Activated T-helper 2 cell treated with anti-CD3 and anti-CD28 coated beads, Interferon-gamma antibody, Interleukin-2, Interleukin-4, amounts not matched to agents 10 μg/mL and 5 μg/mL and 100 μg/mL, durations not matched to agents 14 hours and 24 hours and 36 hours (primary cell): ENCODE data around the gene MICAL2. TPM values are rescaled to one million over a fixed set of nuclear protein-coding genes. Genes with fewer than 3 reads are reported as not detected.

Experiments
- DNase-seq: peaks from one replicate; pipeline ENCODE4 v3.0.0; 2021; ENCODE audit warnings: low spot score
- H3K27ac Mint-ChIP-seq: one replicate; pipeline ENCODE4 v1.8.0; 2021; ENCODE audit warnings: mixed read lengths
- H3K27me3 Mint-ChIP-seq: one replicate; pipeline ENCODE4 v1.8.0; 2021; ENCODE audit warnings: low read depth, mixed read lengths
- H3K36me3 Mint-ChIP-seq: one replicate; pipeline ENCODE4 v1.8.0; 2021; ENCODE audit warnings: low read depth, mixed read lengths
- H3K4me1 Mint-ChIP-seq: one replicate; pipeline ENCODE4 v1.8.0; 2021; ENCODE audit warnings: low read depth, mixed read lengths
- H3K4me3 Mint-ChIP-seq: one replicate; pipeline ENCODE4 v1.8.0; 2021; ENCODE audit warnings: low read depth, mild to moderate bottlenecking, moderate library complexity, mixed read lengths
- H3K9me3 Mint-ChIP-seq: one replicate; pipeline ENCODE4 v1.8.0; 2021; ENCODE audit warnings: mixed read lengths
- intact Hi-C: fragments of 100-400 bp; cut with micrococcal nuclease; formaldehyde crosslinking; loops from one replicate; pipeline ENCODE4 v1.15.1; 2023
- total RNA-seq: library from RNA; stranded (reverse); gene quantifications from 2 replicates; pipeline ENCODE4 v1.2.3, GENCODE V29; 2022

The MICAL2 gene
- total RNA-seq: 736 TPM in 2 replicates

DNA sequence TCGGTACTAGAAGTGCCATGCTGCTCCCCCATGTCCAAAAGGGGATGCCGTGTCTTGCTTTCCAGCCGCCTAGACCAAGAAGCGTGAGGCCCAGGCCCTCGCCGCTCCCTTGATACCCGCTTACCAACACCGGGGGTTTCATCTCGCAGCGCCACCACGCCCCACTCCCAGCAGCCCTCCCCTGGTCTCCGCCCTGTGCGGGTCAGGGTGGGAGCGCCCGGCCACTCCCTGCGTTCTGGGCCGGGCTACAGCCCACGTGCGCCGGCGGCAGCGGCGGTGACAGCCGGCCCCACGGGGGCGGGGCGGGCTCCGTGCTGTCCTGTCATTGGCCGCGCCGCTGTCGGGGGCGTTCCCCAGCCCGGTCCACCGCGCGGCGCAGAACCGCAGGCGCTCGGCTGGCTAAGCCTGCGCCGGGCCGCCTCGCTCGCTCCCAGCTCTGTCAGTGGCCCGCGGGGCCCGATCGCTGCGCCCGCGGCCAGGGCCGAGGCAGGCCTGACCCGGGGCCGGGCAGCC is at the start of gene MICAL2:
Gene MICAL2, plus strand, starts transcription at position 390 of the 513 bp plus-strand sequence. CDS start 51,566 bp downstream, outside the sequence.
- peaks cover 31% of the 10 kb centered on the region for H3K36me3 Mint-ChIP-seq
- no peaks in the 10 kb centered on the region for H3K27me3 Mint-ChIP-seq
- H3K4me3 Mint-ChIP-seq: peak within 1 kb of the TSS; percentile 90
- H3K9me3 Mint-ChIP-seq: no peaks in the 10 kb centered on the region
- peak within 1 kb of the TSS; percentile 99 for H3K27ac Mint-ChIP-seq
- DNase-seq: peak; percentile 88
- peaks cover 60% of the 10 kb centered on the region for H3K4me1 Mint-ChIP-seq
- intact Hi-C loops: loop anchor here (1.0 to 5.0 kb wide), 6 partner anchors 40 to 126 kb away; no protein-coding TSS in a partner anchor

DNA sequence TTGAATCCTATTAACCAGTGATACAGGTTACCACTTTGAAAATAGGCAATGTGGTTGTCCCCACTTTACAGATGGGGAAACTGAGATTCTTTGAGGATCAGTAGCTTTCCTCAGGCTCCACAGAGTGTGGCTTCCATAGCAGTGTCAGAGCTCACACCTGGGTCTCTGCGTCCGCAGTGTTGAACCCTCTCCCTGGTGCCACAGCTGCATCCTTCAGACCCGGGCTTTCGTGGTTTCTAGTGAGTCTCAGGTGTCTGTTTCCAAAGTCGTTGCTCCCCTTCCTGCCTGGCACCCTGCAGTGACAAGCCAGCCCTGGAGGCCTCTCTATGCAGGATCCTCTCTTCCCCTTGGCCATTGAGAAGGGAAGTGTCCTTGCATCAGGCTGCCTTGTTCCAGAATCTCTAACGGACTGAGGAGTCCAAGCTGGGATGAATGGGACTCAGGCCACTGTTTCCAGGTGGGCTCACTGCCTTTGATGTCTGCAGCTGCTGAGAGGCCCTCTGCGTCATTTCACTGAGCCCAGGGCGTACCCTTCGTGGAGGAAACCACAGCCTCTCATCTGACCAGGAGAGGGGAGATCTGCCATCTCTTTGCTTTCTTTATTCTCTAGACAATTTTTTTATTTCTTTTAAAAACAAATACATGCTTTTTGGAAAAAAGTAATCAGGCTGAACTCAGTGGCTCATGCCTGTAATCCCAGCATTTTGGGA is 48.4 kb upstream of the MICAL2 start:
- Mint-ChIP-seq H3K9me3 (peaks cover 17% of the 10 kb centered on the region), H3K4me3 (no peak overlapping the region), H3K27ac (no peak overlapping the region), H3K36me3 (peaks cover 9% of the 10 kb centered on the region), H3K4me1 (peaks cover 6% of the 10 kb centered on the region), H3K27me3 (no peaks in the 10 kb centered on the region)
- no peak for DNase-seq
- intact Hi-C loops: no loop called here

GRCh38 chr11:12063251-12063650 is 47.1 kb upstream of the MICAL2 start:
- intact Hi-C loops: no loop called here
- H3K4me3 Mint-ChIP-seq: no peak overlapping the region
- peaks cover 9% of the 10 kb centered on the region for H3K4me1 Mint-ChIP-seq
- H3K27me3 Mint-ChIP-seq: peaks cover 3% of the 10 kb centered on the region
- peaks cover 7% of the 10 kb centered on the region for H3K9me3 Mint-ChIP-seq
- H3K27ac Mint-ChIP-seq: no peak overlapping the region
- DNase-seq: no peak
- peaks cover 9% of the 10 kb centered on the region for H3K36me3 Mint-ChIP-seq

DNA sequence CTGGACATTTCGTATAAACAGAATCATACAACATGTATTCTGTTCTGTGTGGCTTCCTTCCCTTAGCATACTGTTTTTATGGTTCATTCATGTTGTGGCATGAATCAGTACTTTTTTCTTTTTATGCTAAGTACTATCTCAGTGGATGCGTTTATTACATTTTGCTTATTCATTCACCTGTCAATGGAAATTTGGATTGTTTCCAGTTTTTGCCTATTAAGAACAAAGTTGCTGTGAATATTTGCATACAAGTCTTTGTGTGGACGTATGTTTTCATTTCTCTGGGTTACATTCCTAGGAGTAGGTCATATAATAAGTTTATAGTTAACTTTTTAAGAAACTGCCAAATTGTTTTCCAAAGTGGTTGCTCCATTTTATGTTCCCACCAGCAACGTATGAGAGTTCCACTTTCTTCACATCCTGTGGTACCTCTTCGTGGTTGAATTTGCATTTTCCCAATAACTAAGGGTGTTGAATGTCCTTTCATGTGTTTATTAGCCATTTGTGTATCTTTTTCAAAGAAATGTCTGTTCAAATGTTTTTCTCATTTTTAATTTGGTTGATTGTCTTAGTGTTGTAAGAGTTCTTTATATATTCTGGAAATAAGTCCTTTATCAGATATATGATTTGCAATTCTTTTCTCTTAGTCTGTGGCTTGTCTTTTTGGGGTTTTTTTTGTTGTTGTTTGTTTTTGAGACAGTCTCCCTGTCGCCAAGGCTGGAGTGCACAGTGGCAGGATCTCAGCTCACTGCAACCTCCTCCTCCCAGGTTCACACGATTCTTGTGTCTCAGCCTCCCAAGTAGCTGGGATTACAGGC is 46.0 kb upstream of the MICAL2 start:
- Mint-ChIP-seq H3K9me3 (peaks cover 7% of the 10 kb centered on the region), H3K36me3 (peaks cover 9% of the 10 kb centered on the region), H3K4me3 (no peak overlapping the region), H3K27ac (no peak overlapping the region), H3K27me3 (peaks cover 3% of the 10 kb centered on the region), H3K4me1 (peaks cover 9% of the 10 kb centered on the region)
- intact Hi-C loops: no loop called here
- DNase-seq: no peak

DNA sequence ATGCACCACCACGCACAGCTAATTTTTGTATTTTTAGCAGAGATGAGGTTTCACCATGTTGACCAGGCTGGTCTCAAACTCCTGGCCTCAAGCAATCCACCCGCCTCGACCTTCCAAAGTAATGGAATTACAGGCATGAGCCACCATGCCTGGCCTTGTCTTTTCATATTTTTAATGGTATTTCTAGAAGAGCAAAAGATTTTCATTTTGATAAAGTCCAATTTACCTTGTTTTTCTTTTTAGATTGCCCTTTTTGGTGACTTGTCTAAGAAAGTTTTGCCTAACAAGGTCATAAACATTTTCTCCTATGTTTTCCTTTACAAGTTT is 45.5 kb upstream of the MICAL2 start:
- Mint-ChIP-seq H3K27me3 (peaks cover 3% of the 10 kb centered on the region), H3K27ac (no peak overlapping the region), H3K4me3 (no peak overlapping the region), H3K4me1 (peaks cover 9% of the 10 kb centered on the region), H3K36me3 (peaks cover 9% of the 10 kb centered on the region), H3K9me3 (peaks cover 7% of the 10 kb centered on the region)
- intact Hi-C loops: no loop called here
- no peak for DNase-seq

DNA sequence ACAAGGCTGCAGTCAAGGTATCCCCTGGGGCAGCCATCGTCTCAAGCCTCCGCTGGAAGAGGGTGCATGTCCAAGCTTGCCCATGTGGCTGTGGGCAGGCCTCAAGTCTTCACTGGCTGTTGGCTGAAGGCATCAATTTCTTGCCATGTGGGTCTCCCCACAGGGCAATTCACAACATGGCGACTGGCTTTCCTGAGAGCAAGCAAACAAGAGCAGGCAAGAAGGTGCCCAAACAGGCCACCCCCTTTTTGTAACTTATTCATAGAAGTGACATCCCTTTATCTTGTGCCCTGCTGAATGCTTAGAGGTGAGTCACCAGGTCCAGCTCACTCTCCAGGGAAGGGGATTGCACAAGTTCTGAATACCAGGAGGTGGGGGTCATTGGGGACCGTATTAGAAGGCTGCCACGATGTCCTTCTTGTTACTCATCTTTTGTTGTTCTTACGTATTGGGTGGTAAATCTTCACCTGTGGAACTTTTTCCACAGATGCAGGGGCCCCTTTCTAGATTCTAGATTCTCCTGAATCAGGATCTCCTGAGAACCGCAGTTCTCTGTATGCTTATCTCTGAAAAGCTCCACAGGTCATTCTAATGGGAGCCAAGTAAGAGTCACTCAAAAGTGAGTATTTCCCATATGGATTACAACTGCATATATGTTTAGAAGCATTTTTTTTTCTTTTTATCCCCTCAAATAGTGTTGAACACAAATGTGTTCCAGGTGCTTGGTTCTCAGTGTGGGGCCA is 44.2 kb upstream of the MICAL2 start:
- intact Hi-C loops: no loop called here
- H3K27ac Mint-ChIP-seq: no peak overlapping the region

GRCh38 chr11:12066799-12067508 is 43.4 kb upstream of the MICAL2 start:
- Mint-ChIP-seq H3K9me3 (peaks cover 7% of the 10 kb centered on the region), H3K4me3 (no peak overlapping the region), H3K4me1 (peaks cover 12% of the 10 kb centered on the region), H3K27me3 (peaks cover 3% of the 10 kb centered on the region), H3K36me3 (peaks cover 9% of the 10 kb centered on the region), H3K27ac (no peak overlapping the region)
- intact Hi-C loops: no loop called here
- DNase-seq: no peak

More for the DNA sequence above, 44.2 kb upstream of the MICAL2 start:
- Mint-ChIP-seq H3K27me3 (peaks cover 3% of the 10 kb centered on the region), H3K4me1 (peaks cover 9% of the 10 kb centered on the region), H3K4me3 (no peak overlapping the region), H3K9me3 (peaks cover 7% of the 10 kb centered on the region), H3K36me3 (peaks cover 9% of the 10 kb centered on the region)
- DNase-seq: no peak

DNA sequence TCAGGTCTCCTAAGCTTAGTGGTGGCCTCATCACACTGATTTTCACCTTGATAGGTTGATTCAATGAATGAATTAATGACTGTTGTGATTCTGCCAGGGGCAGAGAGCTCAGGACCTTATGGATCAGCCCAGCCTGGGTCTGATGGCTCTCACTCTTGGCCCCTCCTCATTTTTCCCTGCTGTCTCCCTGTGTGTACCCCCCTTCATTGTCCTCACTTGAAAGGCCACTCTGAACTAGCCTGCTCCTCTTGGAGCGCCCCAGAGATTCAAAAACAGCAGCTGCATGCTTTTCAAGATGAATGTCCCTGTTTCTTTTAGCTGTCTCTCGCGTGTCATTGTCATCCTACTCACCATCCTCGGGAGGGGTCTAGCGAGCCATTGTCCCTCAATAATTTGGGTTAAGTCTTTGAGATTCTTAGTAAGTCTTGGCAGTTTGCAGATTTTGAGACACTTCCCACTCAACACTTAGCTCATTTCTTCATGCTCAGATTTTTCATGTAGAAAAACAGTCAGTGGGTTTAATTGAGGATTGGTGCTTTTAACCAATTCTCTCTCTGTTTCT is 42.5 kb upstream of the MICAL2 start:
- Mint-ChIP-seq H3K27me3 (peaks cover 3% of the 10 kb centered on the region), H3K9me3 (peaks cover 7% of the 10 kb centered on the region), H3K4me1 (peaks cover 16% of the 10 kb centered on the region), H3K4me3 (no peak overlapping the region), H3K36me3 (peaks cover 9% of the 10 kb centered on the region), H3K27ac (no peak overlapping the region)
- DNase-seq: no peak
- intact Hi-C loops: no loop called here

- peaks cover 6% of the 10 kb centered on the region for H3K36me3 Mint-ChIP-seq
- peaks cover 3% of the 10 kb centered on the region for H3K27me3 Mint-ChIP-seq
- H3K27ac Mint-ChIP-seq: no peak overlapping the region
- no peak for DNase-seq
- intact Hi-C loops: no loop called here
- no peak overlapping the region for H3K4me3 Mint-ChIP-seq
- H3K9me3 Mint-ChIP-seq: peaks cover 5% of the 10 kb centered on the region
- peaks cover 16% of the 10 kb centered on the region for H3K4me1 Mint-ChIP-seq
Observed at GRCh38 chr11:12069066-12069676, 41.2 kb upstream of the MICAL2 start.

DNA sequence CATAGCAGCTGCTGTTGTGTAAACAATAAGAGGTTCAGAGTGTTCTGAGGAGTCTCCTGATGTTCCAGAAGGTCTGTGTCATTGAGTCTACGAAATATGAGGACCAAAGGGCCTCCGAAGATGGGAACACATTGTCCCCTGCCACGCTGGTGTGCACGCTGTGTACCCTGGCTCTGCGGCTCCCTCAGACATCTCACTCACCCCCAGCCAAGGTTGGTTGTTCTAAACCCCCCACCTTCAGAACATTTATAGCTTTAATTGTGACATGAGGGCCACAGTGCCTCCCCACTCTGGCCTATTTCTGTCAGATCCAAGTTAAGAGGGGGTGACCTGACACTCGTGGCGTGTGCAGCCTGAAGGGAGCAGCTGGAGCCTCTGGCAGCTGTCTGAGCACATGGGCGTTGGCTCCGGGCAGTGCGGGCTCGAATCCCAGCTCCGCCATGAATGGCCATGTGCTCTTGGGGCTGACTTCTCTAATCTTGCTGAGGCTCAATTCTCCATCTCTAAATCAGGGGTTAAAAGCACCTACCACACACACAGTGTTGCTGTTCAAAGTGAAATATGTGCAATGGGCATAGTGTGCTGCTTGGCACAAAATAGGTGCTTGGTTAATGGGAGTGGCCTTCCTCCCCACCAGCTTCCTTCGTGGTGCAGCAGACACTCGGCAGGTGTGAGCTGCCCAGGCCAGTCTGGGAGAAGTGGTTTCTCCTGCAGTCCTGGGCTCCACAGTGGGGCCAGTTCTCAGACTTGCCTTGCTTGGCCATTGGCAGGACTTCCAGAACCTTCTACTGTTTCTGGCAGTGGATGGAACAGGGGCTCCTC is 39.7 kb upstream of the MICAL2 start:
- Mint-ChIP-seq H3K9me3 (no peaks in the 10 kb centered on the region), H3K4me3 (no peak overlapping the region), H3K36me3 (no peaks in the 10 kb centered on the region), H3K27me3 (peaks cover 3% of the 10 kb centered on the region), H3K4me1 (peaks cover 12% of the 10 kb centered on the region), H3K27ac (no peak overlapping the region)
- DNase-seq: no peak
- intact Hi-C loops: no loop called here

DNA sequence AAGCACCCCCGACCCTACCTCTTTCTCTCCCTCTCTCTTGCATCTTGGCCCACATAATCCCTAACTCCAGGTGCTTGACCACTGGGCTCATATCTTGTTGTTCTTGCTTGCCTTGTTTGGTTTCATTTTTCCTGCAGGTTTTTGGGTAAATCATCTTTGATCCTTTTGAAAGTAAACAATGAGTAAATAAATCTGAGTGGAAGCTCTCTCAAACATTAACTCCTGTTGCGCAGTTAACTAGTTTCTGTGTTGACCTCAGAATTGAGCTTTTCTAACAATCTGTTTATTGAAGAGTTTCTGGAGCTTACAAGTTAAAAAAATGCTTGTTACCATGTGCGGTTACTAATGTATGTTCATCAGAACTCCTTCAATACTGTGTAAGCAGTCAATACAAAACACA is 38.8 kb upstream of the MICAL2 start:
- intact Hi-C loops: no loop called here
- H3K4me3 Mint-ChIP-seq: no peak overlapping the region
- H3K36me3 Mint-ChIP-seq: no peaks in the 10 kb centered on the region
- H3K27me3 Mint-ChIP-seq: peaks cover 3% of the 10 kb centered on the region
- peaks cover 12% of the 10 kb centered on the region for H3K4me1 Mint-ChIP-seq
- no peak overlapping the region for H3K27ac Mint-ChIP-seq
- no peak for DNase-seq
- no peaks in the 10 kb centered on the region for H3K9me3 Mint-ChIP-seq
